GM12878 (cell line): ENCODE measurements around the gene ZNF25.

ENCODE experiments used
- BCL11A ChIP-seq: IDR thresholded peaks from 2 replicates; pipeline ENCODE4 v1.6.1; 2011; ENCODE audit warnings: low read depth, low read length
- BHLHE40 ChIP-seq, 2 experiments: fragments of 450-650 bp in 1 of 2; IDR thresholded peaks; 2 replicates each; pipeline ENCODE4 v1.6.1; 2011 to 2017; ENCODE audit warnings: low read depth in 2 of 2, borderline replicate concordance in 1 of 2, improper control_type of control experiment in 1 of 2, low read length in 1 of 2, mild to moderate bottlenecking in 1 of 2
- EZH2 ChIP-seq: IDR thresholded peaks from 2 replicates; pipeline ENCODE4 v1.6.1; 2012; ENCODE audit warnings: low read depth, mild to moderate bottlenecking, control low read depth, inconsistent platforms, low read length, borderline replicate concordance; ENCODE audit not compliant: control insufficient read depth
- FOS ChIP-seq: IDR thresholded peaks from 3 replicates; pipeline ENCODE4 v1.6.1; 2011; ENCODE audit warnings: borderline replicate concordance; ENCODE audit not compliant: insufficient read length; ENCODE audit errors: extremely low read depth
- MYC ChIP-seq: IDR thresholded peaks from 2 replicates; pipeline ENCODE4 v1.6.1; 2011; ENCODE audit warnings: mild to moderate bottlenecking, low read length, moderate library complexity, inconsistent platforms; ENCODE audit not compliant: insufficient read depth, insufficient replicate concordance, insufficient read length, severe bottlenecking
- NR2F1 ChIP-seq: fragments of 450-650 bp; conservative IDR thresholded peaks from 2 replicates; pipeline ENCODE4 v1.6.1; 2017; ENCODE audit warnings: mild to moderate bottlenecking
- POLR2A ChIP-seq: IDR thresholded peaks from 2 replicates; pipeline ENCODE4 v1.6.1; 2011; ENCODE audit warnings: low read depth, mild to moderate bottlenecking, low read length
- POLR2AphosphoS5 ChIP-seq: IDR thresholded peaks from 2 replicates; pipeline ENCODE4 v1.6.1; 2011; ENCODE audit warnings: mild to moderate bottlenecking, low read length, inconsistent platforms
- POU2F2 ChIP-seq: IDR thresholded peaks from 3 replicates; pipeline ENCODE4 v1.6.1; 2011; ENCODE audit warnings: low read depth, mild to moderate bottlenecking, low read length, borderline replicate concordance
- TAF1 ChIP-seq: IDR thresholded peaks from 2 replicates; pipeline ENCODE4 v1.6.1; 2011; ENCODE audit warnings: mild to moderate bottlenecking, low read depth, low read length, borderline replicate concordance
- ZSCAN29 ChIP-seq: fragments of 450-650 bp; IDR thresholded peaks from 2 replicates; pipeline ENCODE4 v1.6.1; 2017; ENCODE audit warnings: mild to moderate bottlenecking, moderate library complexity
- TF ChIP-seq, protein P1 (sequence below), 3 experiments: IDR thresholded peaks in 2 of 3; conservative IDR thresholded peaks in 1 of 3; 2 replicates each; pipeline ENCODE4 v1.5.1; 2011; ENCODE audit warnings: low read depth in 3 of 3, low read length in 3 of 3, mild to moderate bottlenecking in 3 of 3, control low read depth in 2 of 3, moderate library complexity in 2 of 3, inconsistent platforms in 1 of 3, mixed read lengths in 1 of 3; ENCODE audit not compliant: control insufficient read depth in 2 of 3, insufficient read depth in 1 of 3; ENCODE audit errors: extremely low read depth in 1 of 3
- TF ChIP-seq, protein P2 (sequence below): fragments of 450-650 bp; IDR thresholded peaks from 2 replicates; pipeline ENCODE4 v1.6.1; 2017; ENCODE audit warnings: mild to moderate bottlenecking
- TF ChIP-seq, protein P3 (sequence below): IDR thresholded peaks from 2 replicates; pipeline ENCODE4 v1.6.1; 2012; ENCODE audit warnings: mild to moderate bottlenecking, low read depth, low read length

- TF ChIP-seq MYC (no peak), BHLHE40 (IDR thresholded peaks at IDR 0.05; ENCODE audit: borderline replicate concordance in 1 of 2, low read depth in 2 of 2, low read length in 1 of 2) (no peak), ZSCAN29 (no peak), POU2F2 (no peak), POLR2AphosphoS5 (no peak), TAF1 (no peak), EZH2 (no peak), FOS (no peak), POLR2A (no peak), NR2F1 (no peak), BCL11A (no peak)
- TF ChIP-seq, protein P1, sequence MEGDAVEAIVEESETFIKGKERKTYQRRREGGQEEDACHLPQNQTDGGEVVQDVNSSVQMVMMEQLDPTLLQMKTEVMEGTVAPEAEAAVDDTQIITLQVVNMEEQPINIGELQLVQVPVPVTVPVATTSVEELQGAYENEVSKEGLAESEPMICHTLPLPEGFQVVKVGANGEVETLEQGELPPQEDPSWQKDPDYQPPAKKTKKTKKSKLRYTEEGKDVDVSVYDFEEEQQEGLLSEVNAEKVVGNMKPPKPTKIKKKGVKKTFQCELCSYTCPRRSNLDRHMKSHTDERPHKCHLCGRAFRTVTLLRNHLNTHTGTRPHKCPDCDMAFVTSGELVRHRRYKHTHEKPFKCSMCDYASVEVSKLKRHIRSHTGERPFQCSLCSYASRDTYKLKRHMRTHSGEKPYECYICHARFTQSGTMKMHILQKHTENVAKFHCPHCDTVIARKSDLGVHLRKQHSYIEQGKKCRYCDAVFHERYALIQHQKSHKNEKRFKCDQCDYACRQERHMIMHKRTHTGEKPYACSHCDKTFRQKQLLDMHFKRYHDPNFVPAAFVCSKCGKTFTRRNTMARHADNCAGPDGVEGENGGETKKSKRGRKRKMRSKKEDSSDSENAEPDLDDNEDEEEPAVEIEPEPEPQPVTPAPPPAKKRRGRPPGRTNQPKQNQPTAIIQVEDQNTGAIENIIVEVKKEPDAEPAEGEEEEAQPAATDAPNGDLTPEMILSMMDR (IDR thresholded peaks at IDR 0.05 in 2 of 3, conservative IDR thresholded peaks at IDR 0.05 in 1 of 3; ENCODE audit: control insufficient read depth in 2 of 3, extremely low read depth in 1 of 3, insufficient read depth in 1 of 3, low read depth in 3 of 3, low read length in 3 of 3): no peak
- TF ChIP-seq, protein P2, sequence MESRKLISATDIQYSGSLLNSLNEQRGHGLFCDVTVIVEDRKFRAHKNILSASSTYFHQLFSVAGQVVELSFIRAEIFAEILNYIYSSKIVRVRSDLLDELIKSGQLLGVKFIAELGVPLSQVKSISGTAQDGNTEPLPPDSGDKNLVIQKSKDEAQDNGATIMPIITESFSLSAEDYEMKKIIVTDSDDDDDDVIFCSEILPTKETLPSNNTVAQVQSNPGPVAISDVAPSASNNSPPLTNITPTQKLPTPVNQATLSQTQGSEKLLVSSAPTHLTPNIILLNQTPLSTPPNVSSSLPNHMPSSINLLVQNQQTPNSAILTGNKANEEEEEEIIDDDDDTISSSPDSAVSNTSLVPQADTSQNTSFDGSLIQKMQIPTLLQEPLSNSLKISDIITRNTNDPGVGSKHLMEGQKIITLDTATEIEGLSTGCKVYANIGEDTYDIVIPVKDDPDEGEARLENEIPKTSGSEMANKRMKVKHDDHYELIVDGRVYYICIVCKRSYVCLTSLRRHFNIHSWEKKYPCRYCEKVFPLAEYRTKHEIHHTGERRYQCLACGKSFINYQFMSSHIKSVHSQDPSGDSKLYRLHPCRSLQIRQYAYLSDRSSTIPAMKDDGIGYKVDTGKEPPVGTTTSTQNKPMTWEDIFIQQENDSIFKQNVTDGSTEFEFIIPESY: no peak
- TF ChIP-seq, protein P3, sequence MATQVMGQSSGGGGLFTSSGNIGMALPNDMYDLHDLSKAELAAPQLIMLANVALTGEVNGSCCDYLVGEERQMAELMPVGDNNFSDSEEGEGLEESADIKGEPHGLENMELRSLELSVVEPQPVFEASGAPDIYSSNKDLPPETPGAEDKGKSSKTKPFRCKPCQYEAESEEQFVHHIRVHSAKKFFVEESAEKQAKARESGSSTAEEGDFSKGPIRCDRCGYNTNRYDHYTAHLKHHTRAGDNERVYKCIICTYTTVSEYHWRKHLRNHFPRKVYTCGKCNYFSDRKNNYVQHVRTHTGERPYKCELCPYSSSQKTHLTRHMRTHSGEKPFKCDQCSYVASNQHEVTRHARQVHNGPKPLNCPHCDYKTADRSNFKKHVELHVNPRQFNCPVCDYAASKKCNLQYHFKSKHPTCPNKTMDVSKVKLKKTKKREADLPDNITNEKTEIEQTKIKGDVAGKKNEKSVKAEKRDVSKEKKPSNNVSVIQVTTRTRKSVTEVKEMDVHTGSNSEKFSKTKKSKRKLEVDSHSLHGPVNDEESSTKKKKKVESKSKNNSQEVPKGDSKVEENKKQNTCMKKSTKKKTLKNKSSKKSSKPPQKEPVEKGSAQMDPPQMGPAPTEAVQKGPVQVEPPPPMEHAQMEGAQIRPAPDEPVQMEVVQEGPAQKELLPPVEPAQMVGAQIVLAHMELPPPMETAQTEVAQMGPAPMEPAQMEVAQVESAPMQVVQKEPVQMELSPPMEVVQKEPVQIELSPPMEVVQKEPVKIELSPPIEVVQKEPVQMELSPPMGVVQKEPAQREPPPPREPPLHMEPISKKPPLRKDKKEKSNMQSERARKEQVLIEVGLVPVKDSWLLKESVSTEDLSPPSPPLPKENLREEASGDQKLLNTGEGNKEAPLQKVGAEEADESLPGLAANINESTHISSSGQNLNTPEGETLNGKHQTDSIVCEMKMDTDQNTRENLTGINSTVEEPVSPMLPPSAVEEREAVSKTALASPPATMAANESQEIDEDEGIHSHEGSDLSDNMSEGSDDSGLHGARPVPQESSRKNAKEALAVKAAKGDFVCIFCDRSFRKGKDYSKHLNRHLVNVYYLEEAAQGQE: no peak
Observed at GRCh38 chr10:37952926-37953325, 23.5 kb downstream of the ZNF25 start.
